ENCODE results near the gene SLC4A2.

DNA sequence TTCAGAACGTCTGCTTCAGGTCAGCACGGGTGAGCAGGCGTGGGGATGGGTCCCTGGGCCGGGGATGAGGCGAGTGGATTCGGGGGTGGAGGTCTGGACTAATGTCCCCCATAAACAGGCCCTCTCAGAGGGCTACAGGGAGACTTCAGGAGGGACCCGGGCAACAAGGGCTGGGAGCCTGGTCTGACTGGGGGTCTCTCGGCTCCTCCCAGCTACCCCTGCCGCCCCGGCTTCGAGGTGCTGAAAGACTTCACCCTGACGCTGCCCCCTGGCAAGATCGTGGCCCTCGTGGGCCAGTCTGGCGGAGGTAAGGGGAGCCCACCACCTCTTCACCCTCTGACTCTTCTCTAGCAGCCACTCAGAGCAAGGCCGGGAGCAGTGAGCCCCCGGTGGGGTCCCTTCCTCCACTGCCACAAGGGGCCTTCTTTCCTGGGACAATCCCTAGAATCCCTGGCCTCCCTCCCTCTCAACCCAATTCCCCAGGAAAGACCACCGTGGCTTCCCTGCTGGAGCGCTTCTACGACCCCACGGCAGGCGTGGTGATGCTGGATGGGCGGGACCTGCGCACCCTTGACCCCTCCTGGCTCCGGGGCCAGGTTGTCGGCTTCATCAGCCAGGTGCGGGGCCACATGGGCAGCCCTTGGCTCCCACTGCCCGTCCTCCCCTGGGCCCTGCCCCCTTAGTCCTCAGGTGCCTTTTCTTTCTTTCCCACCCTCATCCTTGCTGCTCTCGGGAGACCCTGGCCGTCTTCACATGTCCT lies 18.6 kb upstream of the SLC4A2 start:
- TF ChIP-seq, protein P1, sequence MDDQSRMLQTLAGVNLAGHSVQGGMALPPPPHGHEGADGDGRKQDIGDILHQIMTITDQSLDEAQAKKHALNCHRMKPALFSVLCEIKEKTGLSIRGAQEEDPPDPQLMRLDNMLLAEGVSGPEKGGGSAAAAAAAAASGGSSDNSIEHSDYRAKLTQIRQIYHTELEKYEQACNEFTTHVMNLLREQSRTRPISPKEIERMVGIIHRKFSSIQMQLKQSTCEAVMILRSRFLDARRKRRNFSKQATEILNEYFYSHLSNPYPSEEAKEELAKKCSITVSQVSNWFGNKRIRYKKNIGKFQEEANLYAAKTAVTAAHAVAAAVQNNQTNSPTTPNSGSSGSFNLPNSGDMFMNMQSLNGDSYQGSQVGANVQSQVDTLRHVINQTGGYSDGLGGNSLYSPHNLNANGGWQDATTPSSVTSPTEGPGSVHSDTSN (CRISPR knock-in tag; IDR thresholded peaks at IDR 0.05), result no peak
- TF ChIP-seq, protein P2, sequence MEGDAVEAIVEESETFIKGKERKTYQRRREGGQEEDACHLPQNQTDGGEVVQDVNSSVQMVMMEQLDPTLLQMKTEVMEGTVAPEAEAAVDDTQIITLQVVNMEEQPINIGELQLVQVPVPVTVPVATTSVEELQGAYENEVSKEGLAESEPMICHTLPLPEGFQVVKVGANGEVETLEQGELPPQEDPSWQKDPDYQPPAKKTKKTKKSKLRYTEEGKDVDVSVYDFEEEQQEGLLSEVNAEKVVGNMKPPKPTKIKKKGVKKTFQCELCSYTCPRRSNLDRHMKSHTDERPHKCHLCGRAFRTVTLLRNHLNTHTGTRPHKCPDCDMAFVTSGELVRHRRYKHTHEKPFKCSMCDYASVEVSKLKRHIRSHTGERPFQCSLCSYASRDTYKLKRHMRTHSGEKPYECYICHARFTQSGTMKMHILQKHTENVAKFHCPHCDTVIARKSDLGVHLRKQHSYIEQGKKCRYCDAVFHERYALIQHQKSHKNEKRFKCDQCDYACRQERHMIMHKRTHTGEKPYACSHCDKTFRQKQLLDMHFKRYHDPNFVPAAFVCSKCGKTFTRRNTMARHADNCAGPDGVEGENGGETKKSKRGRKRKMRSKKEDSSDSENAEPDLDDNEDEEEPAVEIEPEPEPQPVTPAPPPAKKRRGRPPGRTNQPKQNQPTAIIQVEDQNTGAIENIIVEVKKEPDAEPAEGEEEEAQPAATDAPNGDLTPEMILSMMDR (tag by site-specific recombination; IDR thresholded peaks at IDR 0.05), result no peak
- TF ChIP-seq ZBTB20 (tag by site-specific recombination; IDR thresholded peaks at IDR 0.05) (no peak), ZNF175 (tag by site-specific recombination; IDR thresholded peaks at IDR 0.05) (no peak), ZNF560 (tag by site-specific recombination; IDR thresholded peaks at IDR 0.05; ENCODE audit: borderline replicate concordance) (no peak), ZNF76 (tag by site-specific recombination; IDR thresholded peaks at IDR 0.05; ENCODE audit: borderline replicate concordance, low read depth) (no peak), ZNF146 (tag by site-specific recombination; IDR thresholded peaks at IDR 0.05) (no peak), SP2 (tag by site-specific recombination; IDR thresholded peaks at IDR 0.05) (no peak), YY1 (tag by site-specific recombination; IDR thresholded peaks at IDR 0.05) (no peak), GLIS2 (tag by site-specific recombination; IDR thresholded peaks at IDR 0.05) (no peak; the same call in 1 of the 2 replicates)
- TF ChIP-seq, protein P3, sequence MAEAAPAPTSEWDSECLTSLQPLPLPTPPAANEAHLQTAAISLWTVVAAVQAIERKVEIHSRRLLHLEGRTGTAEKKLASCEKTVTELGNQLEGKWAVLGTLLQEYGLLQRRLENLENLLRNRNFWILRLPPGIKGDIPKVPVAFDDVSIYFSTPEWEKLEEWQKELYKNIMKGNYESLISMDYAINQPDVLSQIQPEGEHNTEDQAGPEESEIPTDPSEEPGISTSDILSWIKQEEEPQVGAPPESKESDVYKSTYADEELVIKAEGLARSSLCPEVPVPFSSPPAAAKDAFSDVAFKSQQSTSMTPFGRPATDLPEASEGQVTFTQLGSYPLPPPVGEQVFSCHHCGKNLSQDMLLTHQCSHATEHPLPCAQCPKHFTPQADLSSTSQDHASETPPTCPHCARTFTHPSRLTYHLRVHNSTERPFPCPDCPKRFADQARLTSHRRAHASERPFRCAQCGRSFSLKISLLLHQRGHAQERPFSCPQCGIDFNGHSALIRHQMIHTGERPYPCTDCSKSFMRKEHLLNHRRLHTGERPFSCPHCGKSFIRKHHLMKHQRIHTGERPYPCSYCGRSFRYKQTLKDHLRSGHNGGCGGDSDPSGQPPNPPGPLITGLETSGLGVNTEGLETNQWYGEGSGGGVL (tag by site-specific recombination; IDR thresholded peaks at IDR 0.05), result no peak
- TF ChIP-seq, protein P4, sequence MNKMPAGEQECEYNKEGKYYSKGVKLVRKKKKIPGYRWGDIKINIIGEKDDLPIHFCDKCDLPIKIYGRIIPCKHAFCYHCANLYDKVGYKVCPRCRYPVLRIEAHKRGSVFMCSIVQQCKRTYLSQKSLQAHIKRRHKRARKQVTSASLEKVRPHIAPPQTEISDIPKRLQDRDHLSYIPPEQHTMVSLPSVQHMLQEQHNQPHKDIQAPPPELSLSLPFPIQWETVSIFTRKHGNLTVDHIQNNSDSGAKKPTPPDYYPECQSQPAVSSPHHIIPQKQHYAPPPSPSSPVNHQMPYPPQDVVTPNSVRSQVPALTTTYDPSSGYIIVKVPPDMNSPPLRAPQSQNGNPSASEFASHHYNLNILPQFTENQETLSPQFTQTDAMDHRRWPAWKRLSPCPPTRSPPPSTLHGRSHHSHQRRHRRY (tag by site-specific recombination; IDR thresholded peaks at IDR 0.05), result no peak
- TF ChIP-seq, protein P5, sequence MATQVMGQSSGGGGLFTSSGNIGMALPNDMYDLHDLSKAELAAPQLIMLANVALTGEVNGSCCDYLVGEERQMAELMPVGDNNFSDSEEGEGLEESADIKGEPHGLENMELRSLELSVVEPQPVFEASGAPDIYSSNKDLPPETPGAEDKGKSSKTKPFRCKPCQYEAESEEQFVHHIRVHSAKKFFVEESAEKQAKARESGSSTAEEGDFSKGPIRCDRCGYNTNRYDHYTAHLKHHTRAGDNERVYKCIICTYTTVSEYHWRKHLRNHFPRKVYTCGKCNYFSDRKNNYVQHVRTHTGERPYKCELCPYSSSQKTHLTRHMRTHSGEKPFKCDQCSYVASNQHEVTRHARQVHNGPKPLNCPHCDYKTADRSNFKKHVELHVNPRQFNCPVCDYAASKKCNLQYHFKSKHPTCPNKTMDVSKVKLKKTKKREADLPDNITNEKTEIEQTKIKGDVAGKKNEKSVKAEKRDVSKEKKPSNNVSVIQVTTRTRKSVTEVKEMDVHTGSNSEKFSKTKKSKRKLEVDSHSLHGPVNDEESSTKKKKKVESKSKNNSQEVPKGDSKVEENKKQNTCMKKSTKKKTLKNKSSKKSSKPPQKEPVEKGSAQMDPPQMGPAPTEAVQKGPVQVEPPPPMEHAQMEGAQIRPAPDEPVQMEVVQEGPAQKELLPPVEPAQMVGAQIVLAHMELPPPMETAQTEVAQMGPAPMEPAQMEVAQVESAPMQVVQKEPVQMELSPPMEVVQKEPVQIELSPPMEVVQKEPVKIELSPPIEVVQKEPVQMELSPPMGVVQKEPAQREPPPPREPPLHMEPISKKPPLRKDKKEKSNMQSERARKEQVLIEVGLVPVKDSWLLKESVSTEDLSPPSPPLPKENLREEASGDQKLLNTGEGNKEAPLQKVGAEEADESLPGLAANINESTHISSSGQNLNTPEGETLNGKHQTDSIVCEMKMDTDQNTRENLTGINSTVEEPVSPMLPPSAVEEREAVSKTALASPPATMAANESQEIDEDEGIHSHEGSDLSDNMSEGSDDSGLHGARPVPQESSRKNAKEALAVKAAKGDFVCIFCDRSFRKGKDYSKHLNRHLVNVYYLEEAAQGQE (tag by site-specific recombination; IDR thresholded peaks at IDR 0.05), result no peak
